ENCODE results near the gene TSEN34. TPM values are rescaled to one million over a fixed set of nuclear protein-coding genes. Genes with fewer than 3 reads are reported as not detected.
"Not testable (repeated sequence)": the region's sequence is repeated elsewhere in the genome, so short reads cannot be mapped to it uniquely, and the experiment has no call there.

TSEN34 gene
- total RNA-seq, 2 experiments from 2014 or later: 16.7 to 23.6 TPM

- H4K20me1 ChIP-seq (ENCODE audit: insufficient read depth, low read length); H3K79me2 ChIP-seq (ENCODE audit: insufficient read depth, low read depth, low read length); H2AFZ ChIP-seq (ENCODE audit: low read length); DNase-seq (ENCODE audit: low spot score); H3K36me3 ChIP-seq (ENCODE audit: insufficient read depth, low read length); BruUV-seq (replicated peaks); H3K4me1 ChIP-seq (ENCODE audit: insufficient read depth, low read length, poor library complexity, severe bottlenecking); CTCF ChIA-PET (ENCODE audit: unreplicated experiment); H3K4me2 ChIP-seq (ENCODE audit: low read length); H3K9me3 ChIP-seq (ENCODE audit: low read length); H3K9me2 ChIP-seq (ENCODE audit: insufficient read depth, low read length); intact Hi-C loops (cut with micrococcal nuclease; ENCODE audit: unreplicated experiment); H3K4me3 ChIP-seq (ENCODE audit: low read depth, low read length, poor library complexity, severe bottlenecking); H3K27ac ChIP-seq (ENCODE audit: low read depth, low read length, poor library complexity, severe bottlenecking); POLR2A ChIA-PET: not testable (repeated sequence)
These were observed 51.1 kb downstream of the TSEN34 start for GRCh38 chr19:54242234-54242633.

- H3K9me2 ChIP-seq (ENCODE audit: insufficient read depth, low read length); CTCF ChIA-PET (ENCODE audit: unreplicated experiment); H3K9me3 ChIP-seq (ENCODE audit: low read length); H3K27ac ChIP-seq (ENCODE audit: low read depth, low read length, poor library complexity, severe bottlenecking); BruUV-seq (replicated peaks); H3K36me3 ChIP-seq (ENCODE audit: insufficient read depth, low read length); intact Hi-C loops (cut with micrococcal nuclease; ENCODE audit: unreplicated experiment); H3K79me2 ChIP-seq (ENCODE audit: insufficient read depth, low read depth, low read length); H3K4me3 ChIP-seq (ENCODE audit: low read depth, low read length, poor library complexity, severe bottlenecking); DNase-seq (ENCODE audit: low spot score); H3K4me2 ChIP-seq (ENCODE audit: low read length); H2AFZ ChIP-seq (ENCODE audit: low read length); H4K20me1 ChIP-seq (ENCODE audit: insufficient read depth, low read length); H3K4me1 ChIP-seq (ENCODE audit: insufficient read depth, low read length, poor library complexity, severe bottlenecking); POLR2A ChIA-PET: not testable (repeated sequence)
These were observed 51.5 kb downstream of the TSEN34 start, which contains the start of gene LILRA6 for GRCh38 chr19:54242646-54243045. TSS of gene LILRA6 (minus strand) at chr19:54242790.

GRCh38 chr19:54243809-54244208 lies 52.7 kb downstream of the TSEN34 start:
- H3K79me2 ChIP-seq (ENCODE audit: insufficient read depth, low read depth, low read length); H2AFZ ChIP-seq (ENCODE audit: low read length); H3K4me2 ChIP-seq (ENCODE audit: low read length); DNase-seq (ENCODE audit: low spot score); H3K9me2 ChIP-seq (ENCODE audit: insufficient read depth, low read length); H3K27ac ChIP-seq (ENCODE audit: low read depth, low read length, poor library complexity, severe bottlenecking); H4K20me1 ChIP-seq (ENCODE audit: insufficient read depth, low read length); H3K9me3 ChIP-seq (ENCODE audit: low read length); H3K4me1 ChIP-seq (ENCODE audit: insufficient read depth, low read length, poor library complexity, severe bottlenecking); CTCF ChIA-PET (ENCODE audit: unreplicated experiment); POLR2A ChIA-PET; BruUV-seq (replicated peaks); H3K4me3 ChIP-seq (ENCODE audit: low read depth, low read length, poor library complexity, severe bottlenecking); H3K36me3 ChIP-seq (ENCODE audit: insufficient read depth, low read length); intact Hi-C loops (cut with micrococcal nuclease; ENCODE audit: unreplicated experiment): not testable (repeated sequence)

Other genes starting within 250 kb of the TSEN34 start
- gene CACNG8, start 228.4 kb upstream of the TSEN34 start, total RNA-seq (2014; rRNA removed; shearing (Covaris generic)): not detected in 2 replicates
- not detected in 2 replicates for gene CACNG8, start 228.4 kb upstream of the TSEN34 start, total RNA-seq (2022)
- gene CACNG6, start 199.7 kb upstream of the TSEN34 start, total RNA-seq (2014; rRNA removed; shearing (Covaris generic)): 4.9 and 5.9 TPM in 2 replicates
- 1.2 and 1.8 TPM in 2 replicates for gene CACNG6, start 199.7 kb upstream of the TSEN34 start, total RNA-seq (2022)
- gene VSTM1, start 127.4 kb upstream of the TSEN34 start, total RNA-seq (2014; rRNA removed; shearing (Covaris generic)): not detected in 2 replicates
- gene VSTM1, start 127.4 kb upstream of the TSEN34 start, total RNA-seq (2022): not detected in 2 replicates
- gene TARM1, start 109.9 kb upstream of the TSEN34 start, total RNA-seq (2014; rRNA removed; shearing (Covaris generic)): not detected in 2 replicates
- gene TARM1, start 109.9 kb upstream of the TSEN34 start, total RNA-seq (2022): not detected in 2 replicates
- 0.15 and 0.32 TPM in 2 replicates for gene OSCAR, start 90.5 kb upstream of the TSEN34 start, total RNA-seq (2014; rRNA removed; shearing (Covaris generic))
- 0.39 TPM in 1 of 2 replicates, not detected in the other for gene OSCAR, start 90.5 kb upstream of the TSEN34 start, total RNA-seq (2022)
- 32.0 and 92.4 TPM in 2 replicates for gene NDUFA3, start 88.5 kb upstream of the TSEN34 start, total RNA-seq (2014; rRNA removed; shearing (Covaris generic))
- 86.3 and 98.2 TPM in 2 replicates for gene NDUFA3, start 88.5 kb upstream of the TSEN34 start, total RNA-seq (2022)
- gene TFPT, start 75.7 kb upstream of the TSEN34 start, total RNA-seq (2014; rRNA removed; shearing (Covaris generic)): 17.2 and 30.1 TPM in 2 replicates
- gene TFPT, start 75.7 kb upstream of the TSEN34 start, total RNA-seq (2022): 17.4 and 20.2 TPM in 2 replicates
- gene PRPF31, start 75.6 kb upstream of the TSEN34 start, total RNA-seq (2014; rRNA removed; shearing (Covaris generic)): 50.9 and 53.0 TPM in 2 replicates
- 47.3 and 47.8 TPM in 2 replicates for gene PRPF31, start 75.6 kb upstream of the TSEN34 start, total RNA-seq (2022)
- gene CNOT3, start 53.5 kb upstream of the TSEN34 start, total RNA-seq (2014; rRNA removed; shearing (Covaris generic)): 15.2 and 18.4 TPM in 2 replicates
- 54.8 and 65.1 TPM in 2 replicates for gene CNOT3, start 53.5 kb upstream of the TSEN34 start, total RNA-seq (2022)
- gene LENG1, start 31.6 kb upstream of the TSEN34 start, total RNA-seq (2014; rRNA removed; shearing (Covaris generic)): 8.0 TPM in 2 replicates
- gene LENG1, start 31.6 kb upstream of the TSEN34 start, total RNA-seq (2022): 4.7 and 5.1 TPM in 2 replicates
- not detected in 2 replicates for gene TMC4, start 18.1 kb upstream of the TSEN34 start, total RNA-seq (2014; rRNA removed; shearing (Covaris generic))
- gene TMC4, start 18.1 kb upstream of the TSEN34 start, total RNA-seq (2022): not detected in 2 replicates
- 15.6 and 18.1 TPM in 2 replicates for gene MBOAT7, start 1.7 kb upstream of the TSEN34 start, total RNA-seq (2014; rRNA removed; shearing (Covaris generic))
- 25.0 and 30.2 TPM in 2 replicates for gene MBOAT7, start 1.7 kb upstream of the TSEN34 start, total RNA-seq (2022)
- 4,033 and 5,482 TPM in 2 replicates for gene RPS9, start 9.6 kb downstream of the TSEN34 start, total RNA-seq (2014; rRNA removed; shearing (Covaris generic))
- 1,267 and 1,285 TPM in 2 replicates for gene RPS9, start 9.6 kb downstream of the TSEN34 start, total RNA-seq (2022)
- not detected in 2 replicates for gene LILRB3, start 31.7 kb downstream of the TSEN34 start, total RNA-seq (2014; rRNA removed; shearing (Covaris generic))
- gene LILRB3, start 31.7 kb downstream of the TSEN34 start, total RNA-seq (2022): not detected in 2 replicates
- not detected in 2 replicates for gene LILRA6, start 51.5 kb downstream of the TSEN34 start, total RNA-seq (2014; rRNA removed; shearing (Covaris generic))
- gene LILRA6, start 51.5 kb downstream of the TSEN34 start, total RNA-seq (2022): not detected in 2 replicates
- gene LILRB5, start 66.0 kb downstream of the TSEN34 start, total RNA-seq (2014; rRNA removed; shearing (Covaris generic)): not detected in 2 replicates
- not detected in 2 replicates for gene LILRB5, start 66.0 kb downstream of the TSEN34 start, total RNA-seq (2022)
- not detected in 2 replicates for gene LILRB2, start 89.8 kb downstream of the TSEN34 start, total RNA-seq (2014; rRNA removed; shearing (Covaris generic))
- gene LILRB2, start 89.8 kb downstream of the TSEN34 start, total RNA-seq (2022): not detected in 2 replicates
- gene LILRA5, start 121.9 kb downstream of the TSEN34 start, total RNA-seq (2014; rRNA removed; shearing (Covaris generic)): not detected in 2 replicates
- gene LILRA5, start 121.9 kb downstream of the TSEN34 start, total RNA-seq (2022): not detected in 2 replicates
- gene LILRA4, start 147.9 kb downstream of the TSEN34 start, total RNA-seq (2014; rRNA removed; shearing (Covaris generic)): not detected in 2 replicates
- gene LILRA4, start 147.9 kb downstream of the TSEN34 start, total RNA-seq (2022): not detected in 2 replicates
- not detected in 2 replicates for gene LAIR1, start 173.6 kb downstream of the TSEN34 start, total RNA-seq (2014; rRNA removed; shearing (Covaris generic))
- 3.9 and 4.3 TPM in 2 replicates for gene LAIR1, start 173.6 kb downstream of the TSEN34 start, total RNA-seq (2022)
- gene TTYH1, start 224.2 kb downstream of the TSEN34 start, total RNA-seq (2014; rRNA removed; shearing (Covaris generic)): not detected in 2 replicates
- 0.53 TPM in 1 of 2 replicates, not detected in the other for gene TTYH1, start 224.2 kb downstream of the TSEN34 start, total RNA-seq (2022)